ENCODE measurements around the gene CLEC1B.
"Not testable (repeated sequence)": the region's sequence is repeated elsewhere in the genome, so short reads cannot be mapped to it uniquely, and the experiment has no call there.

Gene CLEC1B

GRCh38 chr12:9975614-9976013 lies 23.3 kb downstream of the CLEC1B start:
- H3K4me3 ChIP-seq (ENCODE audit: low read length): no peak overlapping the region
- no peak for TF ChIP-seq CTCF (conservative IDR thresholded peaks at IDR 0.05; ENCODE audit: low read length)

GRCh38 chr12:9974731-9975130 lies 24.2 kb downstream of the CLEC1B start:
- not testable (repeated sequence) for H3K4me3 ChIP-seq (ENCODE audit: low read length); DNase-seq (ENCODE audit: low read depth)

More at GRCh38 chr12:9975614-9976013, 23.3 kb downstream of the CLEC1B start:
- DNase-seq (ENCODE audit: low read depth): no peak

- no peak for DNase-seq (ENCODE audit: low read depth)
- no peak for TF ChIP-seq CTCF (conservative IDR thresholded peaks at IDR 0.05; ENCODE audit: low read length)
Measured at GRCh38 chr12:9973949-9974348, 25.0 kb downstream of the CLEC1B start.

GRCh38 chr12:9971181-9971580 lies 27.7 kb downstream of the CLEC1B start, which contains the start of gene CLEC12A:
Gene CLEC12A (plus strand): TSS chr12:9971409. CDS start chr12:9971597, 188 bp downstream.
- peak; percentile 24 for DNase-seq (ENCODE audit: low read depth)
- TF ChIP-seq CTCF (conservative IDR thresholded peaks at IDR 0.05; ENCODE audit: low read length): no peak
- no peak within 1 kb of the TSS for H3K4me3 ChIP-seq (ENCODE audit: low read length)

More at GRCh38 chr12:9973949-9974348, 25.0 kb downstream of the CLEC1B start:
- H3K4me3 ChIP-seq (ENCODE audit: low read length): no peak overlapping the region

- no peak for DNase-seq (ENCODE audit: low read depth)
- no peak overlapping the region for H3K4me3 ChIP-seq (ENCODE audit: low read length)
- no peak for TF ChIP-seq CTCF (conservative IDR thresholded peaks at IDR 0.05; ENCODE audit: low read length)
Measured at GRCh38 chr12:9969673-9970072, 29.2 kb downstream of the CLEC1B start.

- no peak for TF ChIP-seq CTCF (conservative IDR thresholded peaks at IDR 0.05; ENCODE audit: low read length)
- DNase-seq (ENCODE audit: low read depth): no peak
- no peak overlapping the region for H3K4me3 ChIP-seq (ENCODE audit: low read length)
Measured at GRCh38 chr12:9961901-9962300, 37.0 kb downstream of the CLEC1B start.

- no peak for DNase-seq (ENCODE audit: low read depth)
- no peak overlapping the region for H3K4me3 ChIP-seq (ENCODE audit: low read length)
- TF ChIP-seq CTCF (conservative IDR thresholded peaks at IDR 0.05; ENCODE audit: low read length): no peak
Measured at GRCh38 chr12:9961106-9961505, 37.8 kb downstream of the CLEC1B start.

GRCh38 chr12:9960590-9960989 lies 38.3 kb downstream of the CLEC1B start:
- no peak overlapping the region for H3K4me3 ChIP-seq (ENCODE audit: low read length)
- DNase-seq (ENCODE audit: low read depth): no peak
- TF ChIP-seq CTCF (conservative IDR thresholded peaks at IDR 0.05; ENCODE audit: low read length): no peak

All from AG10803 (cell line).